ENCODE measurements around the gene CCDC116. TPM values are rescaled to one million over a fixed set of nuclear protein-coding genes. Genes with fewer than 3 reads are reported as not detected.

Gene CCDC116
- total and polyA plus RNA-seq, 10 of the 15 experiments (the other 5 are each of a cell fraction or from before 2014, with no cell fraction given), result 0.04 to 0.18 (median 0.04) TPM; not detected in 6

DNA sequence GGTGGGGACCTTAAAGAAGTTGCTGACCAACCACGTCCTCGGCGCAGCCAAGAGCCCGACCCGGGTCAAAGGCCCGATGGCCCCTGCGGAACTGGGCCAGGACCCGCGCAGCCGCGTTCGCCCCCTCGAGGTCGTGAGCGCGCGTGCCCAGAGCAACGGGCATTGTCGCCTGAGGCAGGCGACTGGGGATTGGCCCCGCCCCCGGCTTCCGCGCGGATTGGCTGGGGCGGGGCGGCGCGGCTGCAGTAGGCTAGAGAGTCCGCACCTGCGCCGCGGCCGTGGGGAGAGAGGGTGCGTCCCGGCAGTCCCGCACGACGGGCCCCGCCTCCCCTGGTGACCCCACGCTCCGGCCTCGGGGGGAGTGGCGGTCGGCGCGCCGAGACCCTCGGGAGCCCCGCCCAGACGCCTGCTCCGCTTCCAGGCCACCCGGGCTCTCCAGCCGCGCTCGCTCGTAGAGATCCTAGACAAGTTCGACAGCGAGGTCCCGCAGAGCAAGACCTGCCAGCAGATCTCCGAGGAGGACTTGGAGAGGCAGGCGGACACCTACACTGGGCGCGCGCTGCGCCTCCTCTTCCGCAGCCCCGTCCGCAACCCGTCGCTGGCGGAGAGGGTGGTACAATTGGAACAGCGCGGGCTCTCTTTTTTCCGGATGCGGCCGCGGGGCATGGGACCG is 24.9 kb downstream of the CCDC116 start (continued):
- TF ChIP-seq ZNF207 (IDR thresholded peaks at IDR 0.05; ENCODE audit: borderline replicate concordance) (0 out of 2 replicates have a peak, but pooled peaks have one; percentile 47), TARDBP (IDR thresholded peaks at IDR 0.05; ENCODE audit: borderline replicate concordance) (no peak), ZNF24 (IDR thresholded peaks at IDR 0.05) (no peak), SMC3 (IDR thresholded peaks at IDR 0.05; ENCODE audit: borderline replicate concordance, low read length) (no peak), BMI1 (IDR thresholded peaks at IDR 0.05; ENCODE audit: borderline replicate concordance) (no peak), LARP7 (IDR thresholded peaks at IDR 0.05) (peak; percentile 68; the same call in 1 of the 2 replicates), YY1 (IDR thresholded peaks at IDR 0.05; ENCODE audit: low read depth, low read length) (no peak), TCF7 (IDR thresholded peaks at IDR 0.05; ENCODE audit: borderline replicate concordance) (no peak), CREM (IDR thresholded peaks at IDR 0.05; ENCODE audit: low read depth) (no peak), STAT1 (conservative IDR thresholded peaks at IDR 0.05) (no peak), DPF2 (IDR thresholded peaks at IDR 0.05) (0 out of 2 replicates have a peak, but pooled peaks have one; percentile 49)
- TF ChIP-seq, protein P1, sequence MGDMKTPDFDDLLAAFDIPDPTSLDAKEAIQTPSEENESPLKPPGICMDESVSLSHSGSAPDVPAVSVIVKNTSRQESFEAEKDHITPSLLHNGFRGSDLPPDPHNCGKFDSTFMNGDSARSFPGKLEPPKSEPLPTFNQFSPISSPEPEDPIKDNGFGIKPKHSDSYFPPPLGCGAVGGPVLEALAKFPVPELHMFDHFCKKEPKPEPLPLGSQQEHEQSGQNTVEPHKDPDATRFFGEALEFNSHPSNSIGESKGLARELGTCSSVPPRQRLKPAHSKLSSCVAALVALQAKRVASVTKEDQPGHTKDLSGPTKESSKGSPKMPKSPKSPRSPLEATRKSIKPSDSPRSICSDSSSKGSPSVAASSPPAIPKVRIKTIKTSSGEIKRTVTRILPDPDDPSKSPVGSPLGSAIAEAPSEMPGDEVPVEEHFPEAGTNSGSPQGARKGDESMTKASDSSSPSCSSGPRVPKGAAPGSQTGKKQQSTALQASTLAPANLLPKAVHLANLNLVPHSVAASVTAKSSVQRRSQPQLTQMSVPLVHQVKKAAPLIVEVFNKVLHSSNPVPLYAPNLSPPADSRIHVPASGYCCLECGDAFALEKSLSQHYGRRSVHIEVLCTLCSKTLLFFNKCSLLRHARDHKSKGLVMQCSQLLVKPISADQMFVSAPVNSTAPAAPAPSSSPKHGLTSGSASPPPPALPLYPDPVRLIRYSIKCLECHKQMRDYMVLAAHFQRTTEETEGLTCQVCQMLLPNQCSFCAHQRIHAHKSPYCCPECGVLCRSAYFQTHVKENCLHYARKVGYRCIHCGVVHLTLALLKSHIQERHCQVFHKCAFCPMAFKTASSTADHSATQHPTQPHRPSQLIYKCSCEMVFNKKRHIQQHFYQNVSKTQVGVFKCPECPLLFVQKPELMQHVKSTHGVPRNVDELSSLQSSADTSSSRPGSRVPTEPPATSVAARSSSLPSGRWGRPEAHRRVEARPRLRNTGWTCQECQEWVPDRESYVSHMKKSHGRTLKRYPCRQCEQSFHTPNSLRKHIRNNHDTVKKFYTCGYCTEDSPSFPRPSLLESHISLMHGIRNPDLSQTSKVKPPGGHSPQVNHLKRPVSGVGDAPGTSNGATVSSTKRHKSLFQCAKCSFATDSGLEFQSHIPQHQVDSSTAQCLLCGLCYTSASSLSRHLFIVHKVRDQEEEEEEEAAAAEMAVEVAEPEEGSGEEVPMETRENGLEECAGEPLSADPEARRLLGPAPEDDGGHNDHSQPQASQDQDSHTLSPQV (IDR thresholded peaks at IDR 0.05), result no peak
- TF ChIP-seq, protein P2, sequence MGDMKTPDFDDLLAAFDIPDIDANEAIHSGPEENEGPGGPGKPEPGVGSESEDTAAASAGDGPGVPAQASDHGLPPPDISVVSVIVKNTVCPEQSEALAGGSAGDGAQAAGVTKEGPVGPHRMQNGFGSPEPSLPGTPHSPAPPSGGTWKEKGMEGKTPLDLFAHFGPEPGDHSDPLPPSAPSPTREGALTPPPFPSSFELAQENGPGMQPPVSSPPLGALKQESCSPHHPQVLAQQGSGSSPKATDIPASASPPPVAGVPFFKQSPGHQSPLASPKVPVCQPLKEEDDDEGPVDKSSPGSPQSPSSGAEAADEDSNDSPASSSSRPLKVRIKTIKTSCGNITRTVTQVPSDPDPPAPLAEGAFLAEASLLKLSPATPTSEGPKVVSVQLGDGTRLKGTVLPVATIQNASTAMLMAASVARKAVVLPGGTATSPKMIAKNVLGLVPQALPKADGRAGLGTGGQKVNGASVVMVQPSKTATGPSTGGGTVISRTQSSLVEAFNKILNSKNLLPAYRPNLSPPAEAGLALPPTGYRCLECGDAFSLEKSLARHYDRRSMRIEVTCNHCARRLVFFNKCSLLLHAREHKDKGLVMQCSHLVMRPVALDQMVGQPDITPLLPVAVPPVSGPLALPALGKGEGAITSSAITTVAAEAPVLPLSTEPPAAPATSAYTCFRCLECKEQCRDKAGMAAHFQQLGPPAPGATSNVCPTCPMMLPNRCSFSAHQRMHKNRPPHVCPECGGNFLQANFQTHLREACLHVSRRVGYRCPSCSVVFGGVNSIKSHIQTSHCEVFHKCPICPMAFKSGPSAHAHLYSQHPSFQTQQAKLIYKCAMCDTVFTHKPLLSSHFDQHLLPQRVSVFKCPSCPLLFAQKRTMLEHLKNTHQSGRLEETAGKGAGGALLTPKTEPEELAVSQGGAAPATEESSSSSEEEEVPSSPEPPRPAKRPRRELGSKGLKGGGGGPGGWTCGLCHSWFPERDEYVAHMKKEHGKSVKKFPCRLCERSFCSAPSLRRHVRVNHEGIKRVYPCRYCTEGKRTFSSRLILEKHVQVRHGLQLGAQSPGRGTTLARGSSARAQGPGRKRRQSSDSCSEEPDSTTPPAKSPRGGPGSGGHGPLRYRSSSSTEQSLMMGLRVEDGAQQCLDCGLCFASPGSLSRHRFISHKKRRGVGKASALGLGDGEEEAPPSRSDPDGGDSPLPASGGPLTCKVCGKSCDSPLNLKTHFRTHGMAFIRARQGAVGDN (IDR thresholded peaks at IDR 0.05), result peak; percentile 83
- TF ChIP-seq, protein P3, sequence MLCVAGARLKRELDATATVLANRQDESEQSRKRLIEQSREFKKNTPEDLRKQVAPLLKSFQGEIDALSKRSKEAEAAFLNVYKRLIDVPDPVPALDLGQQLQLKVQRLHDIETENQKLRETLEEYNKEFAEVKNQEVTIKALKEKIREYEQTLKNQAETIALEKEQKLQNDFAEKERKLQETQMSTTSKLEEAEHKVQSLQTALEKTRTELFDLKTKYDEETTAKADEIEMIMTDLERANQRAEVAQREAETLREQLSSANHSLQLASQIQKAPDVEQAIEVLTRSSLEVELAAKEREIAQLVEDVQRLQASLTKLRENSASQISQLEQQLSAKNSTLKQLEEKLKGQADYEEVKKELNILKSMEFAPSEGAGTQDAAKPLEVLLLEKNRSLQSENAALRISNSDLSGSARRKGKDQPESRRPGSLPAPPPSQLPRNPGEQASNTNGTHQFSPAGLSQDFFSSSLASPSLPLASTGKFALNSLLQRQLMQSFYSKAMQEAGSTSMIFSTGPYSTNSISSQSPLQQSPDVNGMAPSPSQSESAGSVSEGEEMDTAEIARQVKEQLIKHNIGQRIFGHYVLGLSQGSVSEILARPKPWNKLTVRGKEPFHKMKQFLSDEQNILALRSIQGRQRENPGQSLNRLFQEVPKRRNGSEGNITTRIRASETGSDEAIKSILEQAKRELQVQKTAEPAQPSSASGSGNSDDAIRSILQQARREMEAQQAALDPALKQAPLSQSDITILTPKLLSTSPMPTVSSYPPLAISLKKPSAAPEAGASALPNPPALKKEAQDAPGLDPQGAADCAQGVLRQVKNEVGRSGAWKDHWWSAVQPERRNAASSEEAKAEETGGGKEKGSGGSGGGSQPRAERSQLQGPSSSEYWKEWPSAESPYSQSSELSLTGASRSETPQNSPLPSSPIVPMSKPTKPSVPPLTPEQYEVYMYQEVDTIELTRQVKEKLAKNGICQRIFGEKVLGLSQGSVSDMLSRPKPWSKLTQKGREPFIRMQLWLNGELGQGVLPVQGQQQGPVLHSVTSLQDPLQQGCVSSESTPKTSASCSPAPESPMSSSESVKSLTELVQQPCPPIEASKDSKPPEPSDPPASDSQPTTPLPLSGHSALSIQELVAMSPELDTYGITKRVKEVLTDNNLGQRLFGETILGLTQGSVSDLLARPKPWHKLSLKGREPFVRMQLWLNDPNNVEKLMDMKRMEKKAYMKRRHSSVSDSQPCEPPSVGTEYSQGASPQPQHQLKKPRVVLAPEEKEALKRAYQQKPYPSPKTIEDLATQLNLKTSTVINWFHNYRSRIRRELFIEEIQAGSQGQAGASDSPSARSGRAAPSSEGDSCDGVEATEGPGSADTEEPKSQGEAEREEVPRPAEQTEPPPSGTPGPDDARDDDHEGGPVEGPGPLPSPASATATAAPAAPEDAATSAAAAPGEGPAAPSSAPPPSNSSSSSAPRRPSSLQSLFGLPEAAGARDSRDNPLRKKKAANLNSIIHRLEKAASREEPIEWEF (IDR thresholded peaks at IDR 0.05; ENCODE audit: insufficient replicate concordance, low read depth, low read length), result no peak
